Measurements from ENCODE around the gene ZNF697.

Gene ZNF697

DNA sequence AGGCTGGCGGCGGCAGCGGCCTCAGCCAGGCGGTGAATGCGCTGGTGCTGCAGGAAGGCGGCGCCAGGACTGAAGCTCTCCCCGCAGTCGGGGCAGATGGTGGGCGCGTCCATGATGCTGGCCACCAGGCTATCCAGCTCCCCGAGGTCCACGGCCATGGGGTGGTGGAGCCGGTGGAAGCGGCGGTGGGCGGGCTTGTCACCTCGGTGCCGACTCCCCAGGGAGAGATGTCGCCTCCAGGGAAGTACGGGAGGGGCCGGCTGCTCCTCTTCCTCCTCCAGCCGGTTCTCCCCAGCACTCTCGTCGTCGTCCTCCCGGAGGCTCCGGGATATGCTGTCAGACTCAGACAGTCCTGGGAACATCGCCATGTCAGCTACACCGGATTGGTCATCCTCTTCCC, 24.4 kb downstream of the ZNF697 start:
- TF ChIP-seq REST (IDR thresholded peaks at IDR 0.05; ENCODE audit: low read depth) (no peak), RAD21 (IDR thresholded peaks at IDR 0.05; ENCODE audit: low read depth) (no peak), ZBTB7A (IDR thresholded peaks at IDR 0.05; ENCODE audit: low read depth) (no peak), TAF1 (IDR thresholded peaks at IDR 0.05; ENCODE audit: low read depth) (no peak), FOXM1 (IDR thresholded peaks at IDR 0.05; ENCODE audit: borderline replicate concordance, low read depth) (no peak), USF1 (IDR thresholded peaks at IDR 0.05) (no peak), CEBPB (IDR thresholded peaks at IDR 0.05) (no peak), EP300 (IDR thresholded peaks at IDR 0.05; ENCODE audit: borderline replicate concordance) (no peak), EGR1 (IDR thresholded peaks at IDR 0.05) (no peak), TEAD4 (IDR thresholded peaks at IDR 0.05) (no peak), NFIC (IDR thresholded peaks at IDR 0.05) (no peak)

DNA sequence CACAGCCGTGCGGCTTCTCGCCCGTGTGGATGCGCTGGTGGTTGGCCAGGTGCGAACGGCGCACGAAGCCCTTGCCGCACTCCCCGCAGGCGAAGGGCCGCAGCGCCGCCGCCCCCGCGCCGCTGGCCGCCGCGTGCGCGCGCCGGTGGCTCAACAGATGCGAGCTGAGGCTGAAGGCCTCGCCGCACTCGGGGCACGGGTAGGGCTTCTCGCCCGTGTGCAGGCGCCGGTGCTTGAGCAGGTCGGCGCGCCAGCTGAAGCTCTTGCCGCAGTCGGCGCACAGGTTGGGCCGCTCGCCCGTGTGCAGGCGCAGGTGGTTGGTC, 24.9 kb downstream of the ZNF697 start:
- TF ChIP-seq YY1 (IDR thresholded peaks at IDR 0.05; ENCODE audit: low read depth) (no peak), ZBTB7A (IDR thresholded peaks at IDR 0.05; ENCODE audit: low read depth) (no peak), MAX (IDR thresholded peaks at IDR 0.05) (no peak), NFIC (IDR thresholded peaks at IDR 0.05) (no peak), CREB1 (IDR thresholded peaks at IDR 0.05; ENCODE audit: low read depth) (no peak), CEBPB (IDR thresholded peaks at IDR 0.05) (no peak), TEAD4 (IDR thresholded peaks at IDR 0.05) (no peak), REST (IDR thresholded peaks at IDR 0.05; ENCODE audit: low read depth) (no peak)

GRCh38 chr1:119622311-119623192, 25.5 kb downstream of the ZNF697 start:
- TF ChIP-seq FOXM1 (IDR thresholded peaks at IDR 0.05; ENCODE audit: borderline replicate concordance, low read depth) (no peak), REST (IDR thresholded peaks at IDR 0.05; ENCODE audit: low read depth) (no peak), EP300 (IDR thresholded peaks at IDR 0.05; ENCODE audit: borderline replicate concordance) (no peak), EGR1 (IDR thresholded peaks at IDR 0.05) (no peak), MAX (IDR thresholded peaks at IDR 0.05) (no peak), CREB1 (IDR thresholded peaks at IDR 0.05; ENCODE audit: low read depth) (no peak), NFIC (IDR thresholded peaks at IDR 0.05) (no peak), ZBTB7A (IDR thresholded peaks at IDR 0.05; ENCODE audit: low read depth) (no peak), RAD21 (IDR thresholded peaks at IDR 0.05; ENCODE audit: low read depth) (no peak), TAF1 (IDR thresholded peaks at IDR 0.05; ENCODE audit: low read depth) (no peak)

- TF ChIP-seq TCF12 (IDR thresholded peaks at IDR 0.05; ENCODE audit: low read depth) (no peak), TAF1 (IDR thresholded peaks at IDR 0.05; ENCODE audit: low read depth) (no peak), YY1 (IDR thresholded peaks at IDR 0.05; ENCODE audit: low read depth) (no peak), EGR1 (IDR thresholded peaks at IDR 0.05) (no peak), MAX (IDR thresholded peaks at IDR 0.05) (no peak), CREB1 (IDR thresholded peaks at IDR 0.05; ENCODE audit: low read depth) (no peak), EP300 (IDR thresholded peaks at IDR 0.05; ENCODE audit: borderline replicate concordance) (no peak), CEBPB (IDR thresholded peaks at IDR 0.05) (no peak), TEAD4 (IDR thresholded peaks at IDR 0.05) (no peak), ZBTB7A (IDR thresholded peaks at IDR 0.05; ENCODE audit: low read depth) (no peak), USF1 (IDR thresholded peaks at IDR 0.05) (no peak), FOXM1 (IDR thresholded peaks at IDR 0.05; ENCODE audit: borderline replicate concordance, low read depth) (no peak), REST (IDR thresholded peaks at IDR 0.05; ENCODE audit: low read depth) (no peak), NFIC (IDR thresholded peaks at IDR 0.05) (no peak), RAD21 (IDR thresholded peaks at IDR 0.05; ENCODE audit: low read depth) (no peak)
These were observed 26.4 kb downstream of the ZNF697 start for GRCh38 chr1:119621705-119622104.

Data from Ishikawa (cell line).